Fibroblast of pulmonary artery (primary cell): Measurements from ENCODE around the gene LIMA1.

Experiments used
- DNase-seq: peaks from one replicate; pipeline ENCODE4 v3.0.0-alpha.2; 2010; ENCODE audit warnings: low read depth
- H3K4me3 ChIP-seq: replicated peaks from 2 replicates; pipeline ENCODE4 v1.5.1; 2011; ENCODE audit warnings: low read depth, mild to moderate bottlenecking, control low read depth, low read length, moderate library complexity
- TF ChIP-seq, protein P1 (sequence below): IDR thresholded peaks from 2 replicates; pipeline ENCODE4 v1.5.1; 2011; ENCODE audit warnings: mild to moderate bottlenecking, control low read depth, low read length, inconsistent platforms; ENCODE audit errors: missing control alignments

LIMA1 gene

DNA sequence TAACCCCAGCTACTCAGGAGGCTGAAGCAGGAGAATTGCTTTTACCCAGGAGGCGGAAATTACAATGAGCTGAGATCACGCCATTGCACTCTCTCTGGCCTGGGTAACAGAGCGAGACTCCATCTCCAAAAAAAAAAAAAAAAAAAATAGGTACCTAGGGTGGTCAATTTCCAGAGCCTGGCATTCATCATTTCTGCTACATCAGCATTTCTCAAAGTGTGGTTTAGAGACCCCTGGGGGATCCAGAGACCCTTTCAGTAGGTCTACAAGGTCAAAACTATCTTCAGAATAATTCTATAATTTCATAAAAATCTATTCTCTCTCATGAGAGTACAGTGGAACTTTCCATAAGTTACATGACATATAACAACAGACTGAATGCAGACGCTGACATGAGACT, 136.0 kb downstream of the LIMA1 start:
- TF ChIP-seq, protein P1, sequence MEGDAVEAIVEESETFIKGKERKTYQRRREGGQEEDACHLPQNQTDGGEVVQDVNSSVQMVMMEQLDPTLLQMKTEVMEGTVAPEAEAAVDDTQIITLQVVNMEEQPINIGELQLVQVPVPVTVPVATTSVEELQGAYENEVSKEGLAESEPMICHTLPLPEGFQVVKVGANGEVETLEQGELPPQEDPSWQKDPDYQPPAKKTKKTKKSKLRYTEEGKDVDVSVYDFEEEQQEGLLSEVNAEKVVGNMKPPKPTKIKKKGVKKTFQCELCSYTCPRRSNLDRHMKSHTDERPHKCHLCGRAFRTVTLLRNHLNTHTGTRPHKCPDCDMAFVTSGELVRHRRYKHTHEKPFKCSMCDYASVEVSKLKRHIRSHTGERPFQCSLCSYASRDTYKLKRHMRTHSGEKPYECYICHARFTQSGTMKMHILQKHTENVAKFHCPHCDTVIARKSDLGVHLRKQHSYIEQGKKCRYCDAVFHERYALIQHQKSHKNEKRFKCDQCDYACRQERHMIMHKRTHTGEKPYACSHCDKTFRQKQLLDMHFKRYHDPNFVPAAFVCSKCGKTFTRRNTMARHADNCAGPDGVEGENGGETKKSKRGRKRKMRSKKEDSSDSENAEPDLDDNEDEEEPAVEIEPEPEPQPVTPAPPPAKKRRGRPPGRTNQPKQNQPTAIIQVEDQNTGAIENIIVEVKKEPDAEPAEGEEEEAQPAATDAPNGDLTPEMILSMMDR, result no peak
- no peak overlapping the region for H3K4me3 ChIP-seq
- no peak for DNase-seq

DNA sequence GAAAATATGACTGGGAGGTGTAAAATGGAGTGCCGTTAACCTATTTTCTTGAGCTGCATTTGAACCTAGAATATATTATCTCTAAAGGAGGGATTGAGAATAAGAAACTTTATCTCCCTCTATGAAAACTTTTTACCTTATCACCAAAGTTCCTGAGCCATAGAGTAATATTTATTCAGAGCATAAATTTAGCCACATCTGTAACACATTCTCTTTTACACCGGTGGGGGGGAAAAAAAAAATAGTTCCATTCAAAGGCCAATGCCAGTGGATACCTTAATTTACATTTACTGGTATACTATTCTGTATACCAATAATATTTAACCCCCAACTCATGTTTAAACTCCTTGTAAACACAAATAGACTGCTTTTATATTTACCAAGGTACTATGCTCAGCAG, 137.9 kb downstream of the LIMA1 start:
- DNase-seq, result no peak
- TF ChIP-seq, protein P1, result no peak
- H3K4me3 ChIP-seq, result no peak overlapping the region

DNA sequence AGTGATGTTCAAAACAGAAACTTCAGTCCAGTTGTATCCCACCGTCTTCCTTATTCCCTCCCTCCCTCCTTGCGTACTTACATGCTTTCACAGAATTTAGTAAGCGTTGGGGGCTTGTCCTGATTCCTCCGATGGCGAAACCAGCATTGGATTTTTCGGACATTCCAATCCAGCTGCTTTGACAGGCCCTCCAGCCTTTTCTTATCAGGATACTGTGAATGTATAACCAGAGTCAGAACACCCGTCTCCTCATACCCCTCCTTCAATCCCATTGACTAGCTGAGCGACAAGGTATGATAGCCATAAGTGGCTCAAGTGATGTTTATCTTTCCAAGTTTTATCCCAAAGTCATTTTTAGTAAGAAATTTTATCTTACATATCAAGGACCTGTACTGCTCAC, 140.3 kb downstream of the LIMA1 start:
- no peak for DNase-seq
- TF ChIP-seq, protein P1, result no peak
- H3K4me3 ChIP-seq, result no peak overlapping the region

DNA sequence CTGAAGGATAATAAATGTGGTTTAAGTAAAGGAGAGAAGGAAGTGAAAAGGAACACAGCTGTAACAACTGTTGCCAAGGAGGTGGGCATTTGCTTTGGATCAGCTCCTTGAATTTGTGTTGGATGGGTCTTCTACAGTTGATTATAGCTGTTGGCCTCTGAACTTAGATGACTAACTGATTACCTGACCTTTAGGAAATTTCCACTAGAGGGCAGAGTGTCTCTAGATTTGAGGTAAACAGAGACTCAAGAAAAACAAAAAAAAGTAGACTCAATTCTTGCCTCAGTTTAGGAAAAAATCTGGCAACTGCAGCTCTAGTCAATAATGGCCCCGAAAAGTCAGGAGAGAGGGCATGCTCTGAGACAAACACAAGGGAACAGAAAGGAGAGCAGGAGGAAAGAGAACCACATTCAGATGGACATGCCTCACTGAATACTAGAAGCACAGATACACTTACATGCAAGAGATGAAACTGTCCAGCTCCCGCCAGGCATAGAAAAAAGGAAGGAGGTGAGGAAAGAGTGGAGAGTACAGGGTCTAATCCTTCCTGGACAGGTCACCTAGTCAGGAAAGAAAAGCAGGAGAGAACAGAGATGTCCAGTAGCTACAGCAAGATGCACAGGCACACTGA, 150.7 kb downstream of the LIMA1 start:
- H3K4me3 ChIP-seq, result no peak overlapping the region
- no peak for DNase-seq
- TF ChIP-seq, protein P1, result no peak

DNA sequence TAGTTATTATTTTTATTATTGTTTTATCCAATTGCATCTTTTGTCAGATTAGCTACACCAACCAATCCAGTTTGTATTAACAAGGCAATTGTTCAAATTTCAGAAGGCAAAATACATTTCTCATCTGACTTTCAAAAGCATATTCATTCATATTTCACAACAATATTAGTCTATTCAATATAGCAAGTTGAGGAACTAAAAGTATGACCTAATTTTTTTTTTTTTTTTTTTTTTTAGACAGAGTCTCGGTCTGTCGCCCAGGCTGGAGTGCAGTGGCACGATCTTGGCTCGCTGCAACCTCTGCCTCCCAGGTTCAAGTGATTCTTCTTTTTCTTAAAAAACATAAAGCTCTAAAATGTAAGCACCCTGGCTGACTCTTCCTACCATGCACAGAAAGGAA, 154.0 kb downstream of the LIMA1 start:
- no peak for DNase-seq
- H3K4me3 ChIP-seq, result no peak overlapping the region
- TF ChIP-seq, protein P1, result no peak

DNA sequence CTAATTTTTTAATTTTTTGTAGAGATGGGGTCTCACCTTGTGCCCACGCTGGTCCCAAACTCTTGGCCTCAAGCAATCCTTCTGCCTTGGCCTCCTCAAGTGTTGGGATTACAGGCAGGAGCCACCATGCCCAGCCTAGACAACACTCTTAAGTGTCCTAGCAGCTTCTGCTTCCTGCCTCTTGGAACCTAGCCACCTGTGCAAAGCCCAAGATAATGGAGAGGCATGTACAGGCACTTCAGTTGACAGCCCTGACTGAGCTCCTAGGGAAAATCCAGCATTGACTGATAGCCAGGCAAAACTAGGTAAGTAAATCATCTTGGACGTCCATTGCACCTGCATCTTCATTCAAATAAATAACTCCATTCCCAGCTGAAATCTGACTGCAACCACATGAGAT, 155.8 kb downstream of the LIMA1 start:
- TF ChIP-seq, protein P1, result no peak
- no peak for DNase-seq
- no peak overlapping the region for H3K4me3 ChIP-seq
